ENCODE results near the gene HERPUD1.

Gene HERPUD1

GRCh38 chr16:56975714-56976113 is 43.8 kb downstream of the HERPUD1 start:
- Histone ChIP-seq H3K4me3 (ENCODE audit: low read length) (no peak overlapping the region), H3K9me3 (ENCODE audit: control insufficient read depth, low read length) (no peaks in the 10 kb centered on the region), H3K4me1 (ENCODE audit: control insufficient read depth, insufficient read depth, low read length) (peaks cover 19% of the 10 kb centered on the region), H3K36me3 (ENCODE audit: control insufficient read depth, insufficient read depth, low read length, severe bottlenecking) (no peaks in the 10 kb centered on the region), H3K9ac (ENCODE audit: low read length) (no peak overlapping the region), H3K27me3 (replicated peaks; ENCODE audit: control insufficient read depth, insufficient read depth, low read length) (no peaks in the 10 kb centered on the region)
- no peak for DNase-seq (ENCODE audit: low read depth)

- no peaks in the 10 kb centered on the region for H3K27me3 ChIP-seq (replicated peaks; ENCODE audit: control insufficient read depth, insufficient read depth, low read length)
- no peaks in the 10 kb centered on the region for H3K36me3 ChIP-seq (ENCODE audit: control insufficient read depth, insufficient read depth, low read length, severe bottlenecking)
- DNase-seq (ENCODE audit: low read depth), result no peak
- peaks cover 4% of the 10 kb centered on the region for H3K4me1 ChIP-seq (ENCODE audit: control insufficient read depth, insufficient read depth, low read length)
- H3K9me3 ChIP-seq (ENCODE audit: control insufficient read depth, low read length), result no peaks in the 10 kb centered on the region
- H3K4me3 ChIP-seq (ENCODE audit: low read length), result no peak overlapping the region
- H3K9ac ChIP-seq (ENCODE audit: low read length), result no peak overlapping the region
These were observed 45.3 kb downstream of the HERPUD1 start for GRCh38 chr16:56977216-56977615.

GRCh38 chr16:56977823-56978430 is 46.0 kb downstream of the HERPUD1 start:
- H3K27me3 ChIP-seq (replicated peaks; ENCODE audit: control insufficient read depth, insufficient read depth, low read length), result no peaks in the 10 kb centered on the region

GRCh38 chr16:56980201-56980535 is 48.2 kb downstream of the HERPUD1 start:
- no peaks in the 10 kb centered on the region for H3K9me3 ChIP-seq (ENCODE audit: control insufficient read depth, low read length)
- no peaks in the 10 kb centered on the region for H3K27me3 ChIP-seq (replicated peaks; ENCODE audit: control insufficient read depth, insufficient read depth, low read length)
- H3K4me1 ChIP-seq (ENCODE audit: control insufficient read depth, insufficient read depth, low read length), result peaks cover 6% of the 10 kb centered on the region
- DNase-seq (ENCODE audit: low read depth), result no peak
- no peak overlapping the region for H3K4me3 ChIP-seq (ENCODE audit: low read length)
- no peaks in the 10 kb centered on the region for H3K36me3 ChIP-seq (ENCODE audit: control insufficient read depth, insufficient read depth, low read length, severe bottlenecking)
- H3K9ac ChIP-seq (ENCODE audit: low read length), result no peak overlapping the region

More at GRCh38 chr16:56977823-56978430, 46.0 kb downstream of the HERPUD1 start:
- Histone ChIP-seq H3K9me3 (ENCODE audit: control insufficient read depth, low read length) (no peaks in the 10 kb centered on the region), H3K4me1 (ENCODE audit: control insufficient read depth, insufficient read depth, low read length) (no peaks in the 10 kb centered on the region), H3K4me3 (ENCODE audit: low read length) (no peak overlapping the region), H3K9ac (ENCODE audit: low read length) (no peak overlapping the region), H3K36me3 (ENCODE audit: control insufficient read depth, insufficient read depth, low read length, severe bottlenecking) (no peaks in the 10 kb centered on the region)
- DNase-seq (ENCODE audit: low read depth), result no peak

GRCh38 chr16:56980792-56981724 is 49.1 kb downstream of the HERPUD1 start:
- no peak for DNase-seq (ENCODE audit: low read depth)
- H3K9ac ChIP-seq (ENCODE audit: low read length), result no peak overlapping the region
- peaks cover 15% of the 10 kb centered on the region for H3K4me1 ChIP-seq (ENCODE audit: control insufficient read depth, insufficient read depth, low read length)
- H3K36me3 ChIP-seq (ENCODE audit: control insufficient read depth, insufficient read depth, low read length, severe bottlenecking), result no peaks in the 10 kb centered on the region
- no peak overlapping the region for H3K4me3 ChIP-seq (ENCODE audit: low read length)
- H3K9me3 ChIP-seq (ENCODE audit: control insufficient read depth, low read length), result no peaks in the 10 kb centered on the region
- H3K27me3 ChIP-seq (replicated peaks; ENCODE audit: control insufficient read depth, insufficient read depth, low read length), result no peaks in the 10 kb centered on the region

GRCh38 chr16:56981729-56982271 is 49.9 kb downstream of the HERPUD1 start:
- DNase-seq (ENCODE audit: low read depth), result no peak
- Histone ChIP-seq H3K4me3 (ENCODE audit: low read length) (no peak overlapping the region), H3K4me1 (ENCODE audit: control insufficient read depth, insufficient read depth, low read length) (peaks cover 16% of the 10 kb centered on the region), H3K27me3 (replicated peaks; ENCODE audit: control insufficient read depth, insufficient read depth, low read length) (no peaks in the 10 kb centered on the region), H3K9me3 (ENCODE audit: control insufficient read depth, low read length) (no peaks in the 10 kb centered on the region), H3K9ac (ENCODE audit: low read length) (no peak overlapping the region), H3K36me3 (ENCODE audit: control insufficient read depth, insufficient read depth, low read length, severe bottlenecking) (no peaks in the 10 kb centered on the region)

- H3K9ac ChIP-seq (ENCODE audit: low read length), result no peak overlapping the region
- H3K27me3 ChIP-seq (replicated peaks; ENCODE audit: control insufficient read depth, insufficient read depth, low read length), result no peaks in the 10 kb centered on the region
- no peak overlapping the region for H3K4me3 ChIP-seq (ENCODE audit: low read length)
- DNase-seq (ENCODE audit: low read depth), result no peak
- H3K36me3 ChIP-seq (ENCODE audit: control insufficient read depth, insufficient read depth, low read length, severe bottlenecking), result no peaks in the 10 kb centered on the region
- H3K4me1 ChIP-seq (ENCODE audit: control insufficient read depth, insufficient read depth, low read length), result peaks cover 16% of the 10 kb centered on the region
- H3K9me3 ChIP-seq (ENCODE audit: control insufficient read depth, low read length), result no peaks in the 10 kb centered on the region
These were observed 50.8 kb downstream of the HERPUD1 start for GRCh38 chr16:56982695-56983094.

GRCh38 chr16:56983211-56983751 is 51.3 kb downstream of the HERPUD1 start:
- Histone ChIP-seq H3K9me3 (ENCODE audit: control insufficient read depth, low read length) (no peaks in the 10 kb centered on the region), H3K9ac (ENCODE audit: low read length) (no peak overlapping the region), H3K27me3 (replicated peaks; ENCODE audit: control insufficient read depth, insufficient read depth, low read length) (no peaks in the 10 kb centered on the region), H3K4me3 (ENCODE audit: low read length) (no peak overlapping the region), H3K36me3 (ENCODE audit: control insufficient read depth, insufficient read depth, low read length, severe bottlenecking) (no peaks in the 10 kb centered on the region), H3K4me1 (ENCODE audit: control insufficient read depth, insufficient read depth, low read length) (peaks cover 19% of the 10 kb centered on the region)
- no peak for DNase-seq (ENCODE audit: low read depth)

GRCh38 chr16:56984639-56985038 is 52.7 kb downstream of the HERPUD1 start:
- Histone ChIP-seq H3K36me3 (ENCODE audit: control insufficient read depth, insufficient read depth, low read length, severe bottlenecking) (no peaks in the 10 kb centered on the region), H3K27me3 (replicated peaks; ENCODE audit: control insufficient read depth, insufficient read depth, low read length) (no peaks in the 10 kb centered on the region), H3K4me3 (ENCODE audit: low read length) (no peak overlapping the region), H3K4me1 (ENCODE audit: control insufficient read depth, insufficient read depth, low read length) (peaks cover 29% of the 10 kb centered on the region), H3K9ac (ENCODE audit: low read length) (peak overlapping the region; percentile 66), H3K9me3 (ENCODE audit: control insufficient read depth, low read length) (no peaks in the 10 kb centered on the region)
- DNase-seq (ENCODE audit: low read depth), result no peak

- H3K4me3 ChIP-seq (ENCODE audit: low read length), result no peak overlapping the region
- DNase-seq (ENCODE audit: low read depth), result peak; percentile 93
- H3K9me3 ChIP-seq (ENCODE audit: control insufficient read depth, low read length), result no peaks in the 10 kb centered on the region
- H3K9ac ChIP-seq (ENCODE audit: low read length), result peak overlapping the region; percentile 66
- peaks cover 34% of the 10 kb centered on the region for H3K4me1 ChIP-seq (ENCODE audit: control insufficient read depth, insufficient read depth, low read length)
- H3K27me3 ChIP-seq (replicated peaks; ENCODE audit: control insufficient read depth, insufficient read depth, low read length), result no peaks in the 10 kb centered on the region
- no peaks in the 10 kb centered on the region for H3K36me3 ChIP-seq (ENCODE audit: control insufficient read depth, insufficient read depth, low read length, severe bottlenecking)
These were observed 53.5 kb downstream of the HERPUD1 start for GRCh38 chr16:56985288-56985961.

GRCh38 chr16:56985962-56986360 is 54.0 kb downstream of the HERPUD1 start:
- Histone ChIP-seq H3K9me3 (ENCODE audit: control insufficient read depth, low read length) (no peaks in the 10 kb centered on the region), H3K4me3 (ENCODE audit: low read length) (no peak overlapping the region), H3K27me3 (replicated peaks; ENCODE audit: control insufficient read depth, insufficient read depth, low read length) (no peaks in the 10 kb centered on the region), H3K36me3 (ENCODE audit: control insufficient read depth, insufficient read depth, low read length, severe bottlenecking) (no peaks in the 10 kb centered on the region), H3K9ac (ENCODE audit: low read length) (peak overlapping the region; percentile 66), H3K4me1 (ENCODE audit: control insufficient read depth, insufficient read depth, low read length) (peaks cover 40% of the 10 kb centered on the region)
- no peak for DNase-seq (ENCODE audit: low read depth)

Data from adipocyte (in vitro differentiated cells).